GM19193 (cell line): ENCODE data around the gene BMP2.

Experiments used
- POLR2A ChIP-seq: IDR thresholded peaks from 4 replicates; pipeline ENCODE4 v1.6.1; 2011; ENCODE audit not compliant: insufficient read depth, insufficient read length; ENCODE audit errors: extremely low read depth

Gene BMP2

DNA sequence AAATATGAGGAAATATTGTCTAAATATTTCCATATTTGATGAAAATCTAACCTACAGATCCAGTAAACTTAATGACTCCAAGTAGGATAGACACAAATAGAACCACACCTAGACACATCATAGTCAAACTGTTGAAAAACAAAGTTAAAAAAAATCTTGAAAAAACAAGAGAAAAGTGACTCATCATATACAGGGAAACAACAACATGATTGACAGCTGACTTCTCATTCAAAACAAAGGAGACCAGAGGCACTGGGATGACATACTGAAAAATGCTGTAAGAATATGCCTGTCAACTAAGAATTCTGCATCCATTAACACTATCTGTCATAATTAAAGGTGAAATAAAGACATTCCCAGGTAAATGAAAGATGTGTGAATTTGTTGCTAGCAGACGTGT lies 38.8 kb downstream of the BMP2 start:
- no peak for TF ChIP-seq POLR2A

DNA sequence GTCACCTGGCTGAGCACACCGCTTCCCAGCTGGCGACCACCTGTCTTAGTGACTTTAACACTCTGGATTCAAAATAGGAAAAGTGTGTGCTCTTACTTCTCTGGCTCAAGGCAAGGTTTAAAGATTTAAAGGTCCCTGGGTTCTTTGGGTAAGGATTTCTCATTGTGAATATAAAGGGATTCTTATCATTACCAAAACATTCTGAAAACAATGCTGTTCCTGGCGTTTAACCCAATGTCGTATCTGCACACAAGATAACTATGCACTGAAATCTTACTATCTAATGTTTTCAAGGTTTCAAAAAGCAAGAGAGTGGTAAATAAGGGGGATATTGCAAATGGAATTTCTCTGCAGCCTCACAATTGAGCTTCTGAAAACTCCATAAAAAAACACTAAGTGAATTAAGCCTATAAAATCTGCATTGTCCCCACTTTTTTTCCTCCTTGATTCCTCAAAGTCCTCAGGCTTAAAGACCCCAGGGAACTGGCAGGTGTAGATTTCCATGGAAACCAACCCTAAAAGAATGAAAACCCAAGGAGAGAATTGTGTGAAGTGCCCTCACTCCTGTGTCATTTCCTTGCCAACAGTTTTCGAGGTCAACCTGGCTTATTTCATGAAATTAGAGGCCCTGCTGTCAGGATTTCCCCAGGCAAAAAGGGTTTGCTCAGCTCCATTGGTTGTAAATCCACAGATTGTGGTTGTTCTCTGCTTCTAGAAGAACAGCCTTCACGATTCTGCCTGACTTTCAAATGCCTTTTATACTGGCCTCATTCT lies 44.0 kb downstream of the BMP2 start:
- no peak for TF ChIP-seq POLR2A

DNA sequence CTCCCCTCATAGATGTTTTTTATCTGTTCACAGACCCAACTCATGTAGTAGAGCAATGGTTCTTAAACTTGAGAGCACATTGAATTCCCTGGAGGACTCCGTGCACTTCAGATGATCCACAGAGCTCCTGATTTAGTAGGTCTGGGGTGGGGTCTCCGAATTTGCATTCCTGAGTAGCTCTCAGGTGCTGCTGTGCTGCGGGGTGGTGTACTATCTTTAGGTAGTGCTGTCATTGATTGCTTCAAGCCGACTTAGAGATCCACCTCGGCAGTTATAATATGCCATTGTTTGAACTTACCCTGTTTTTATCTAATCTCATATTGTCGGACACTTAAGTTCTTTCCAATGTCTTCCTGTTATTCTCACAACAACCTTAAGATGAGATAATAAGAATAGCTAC lies 45.0 kb downstream of the BMP2 start:
- no peak for TF ChIP-seq POLR2A

DNA sequence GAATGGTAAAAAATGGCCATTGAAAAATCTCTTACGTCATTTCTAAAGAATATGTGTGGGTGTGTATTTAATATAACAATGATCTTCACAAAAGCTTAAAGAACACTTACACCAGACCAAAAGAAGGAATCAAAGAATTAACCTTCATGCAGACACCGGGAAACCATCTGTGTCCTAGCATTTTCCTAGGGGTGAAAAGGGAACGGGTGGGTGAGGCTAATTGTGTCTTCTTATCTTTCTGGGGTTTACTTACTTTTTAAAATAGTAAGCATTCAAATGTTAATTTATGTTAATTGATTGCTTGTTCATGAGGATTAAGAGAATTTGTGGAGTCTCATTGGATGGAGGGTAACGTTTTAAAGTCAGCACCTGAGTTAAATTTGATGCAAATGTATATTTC lies 47.5 kb downstream of the BMP2 start:
- TF ChIP-seq POLR2A = no peak

DNA sequence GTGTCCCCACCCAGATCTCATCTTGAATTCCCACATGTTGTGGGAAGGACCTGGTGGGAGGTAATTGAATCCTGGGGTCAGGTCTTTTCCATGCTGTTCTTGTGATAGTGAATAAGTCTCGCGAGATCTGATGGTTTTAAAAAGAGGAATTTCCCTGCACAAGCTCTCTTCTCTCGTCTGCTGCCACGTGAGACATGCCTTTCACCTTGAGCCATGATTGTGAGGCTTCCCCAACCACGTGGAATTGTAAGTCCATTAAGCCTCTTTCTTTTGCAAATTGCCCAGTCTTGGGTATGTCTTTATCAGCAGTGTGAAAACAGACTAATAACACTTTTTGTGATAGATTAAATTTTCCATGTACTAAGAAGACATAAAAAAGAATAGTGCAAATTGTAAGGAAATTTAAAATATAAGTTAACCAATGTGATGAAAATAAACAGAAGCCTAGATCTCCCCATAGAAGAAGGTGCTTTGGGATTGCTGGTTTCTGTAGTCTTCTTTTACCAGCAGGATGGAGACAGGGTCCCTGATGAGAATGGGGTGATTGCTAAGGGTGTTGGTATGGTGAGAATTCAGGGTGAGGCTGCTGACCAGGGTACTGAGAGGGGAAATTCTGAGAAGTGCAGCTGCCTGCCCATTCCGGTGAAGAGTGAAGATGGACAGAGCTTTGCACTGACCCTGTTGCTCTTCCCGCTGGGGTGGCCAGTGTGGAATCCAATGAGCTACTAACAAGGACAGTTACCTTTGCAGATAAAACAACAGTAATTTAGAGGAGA lies 50.7 kb downstream of the BMP2 start:
- no peak for TF ChIP-seq POLR2A

DNA sequence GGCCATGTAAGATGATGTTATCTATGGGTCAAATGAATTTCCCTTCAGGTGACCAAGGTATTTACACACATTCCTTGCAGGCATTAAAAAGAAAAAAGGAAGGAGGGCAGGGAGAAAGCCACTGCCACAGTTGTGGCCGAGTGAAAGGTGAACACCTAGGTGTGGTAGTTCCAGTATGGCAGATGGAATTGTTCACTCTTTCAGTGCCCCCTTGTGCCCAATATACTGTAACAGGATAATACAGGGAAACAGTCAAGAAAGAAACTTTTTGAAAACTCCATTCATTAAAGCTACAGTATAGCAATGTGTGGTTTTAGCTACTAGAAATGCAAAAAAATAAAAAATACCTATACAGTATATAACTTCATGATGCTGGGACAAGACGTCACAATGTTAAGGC lies 52.1 kb downstream of the BMP2 start:
- TF ChIP-seq POLR2A = no peak

DNA sequence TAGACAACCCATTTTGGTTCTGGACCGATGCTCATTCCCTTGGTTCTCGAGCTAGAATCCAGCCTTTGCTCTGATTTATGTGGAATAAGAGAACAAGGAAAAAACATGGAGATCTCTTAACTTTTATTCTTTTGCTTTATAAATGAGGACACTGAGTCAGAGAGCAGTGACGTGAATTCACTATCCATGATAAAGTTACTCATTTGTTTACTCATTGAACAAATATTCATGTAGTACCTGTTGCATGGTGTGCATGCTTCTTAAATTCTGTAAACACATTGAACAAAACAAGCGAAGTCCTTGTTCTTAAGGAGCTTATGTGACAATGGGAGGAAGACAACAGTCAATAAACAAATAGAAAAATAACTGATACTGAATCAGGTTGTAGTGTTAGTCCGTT lies 56.9 kb downstream of the BMP2 start:
- TF ChIP-seq POLR2A = no peak

DNA sequence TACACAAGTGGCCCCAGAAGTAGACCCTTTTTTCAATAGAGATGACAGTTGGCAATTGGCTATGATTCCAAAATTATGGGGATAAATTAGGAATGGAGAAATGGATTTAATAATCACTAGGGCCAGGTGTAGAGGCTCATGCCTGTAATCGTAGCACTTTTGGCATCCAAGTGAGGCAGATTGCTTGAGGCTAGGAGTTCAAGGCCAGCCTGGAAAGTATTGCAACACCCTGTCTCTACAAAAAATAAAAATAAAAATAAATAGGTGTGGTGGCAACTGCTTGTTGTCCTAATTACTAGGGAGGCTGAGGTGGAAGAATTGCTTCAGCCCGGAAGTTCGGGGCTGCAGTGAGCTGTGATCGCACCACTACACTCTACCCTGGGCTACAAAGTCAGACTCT lies 60.0 kb downstream of the BMP2 start:
- TF ChIP-seq POLR2A = no peak

DNA sequence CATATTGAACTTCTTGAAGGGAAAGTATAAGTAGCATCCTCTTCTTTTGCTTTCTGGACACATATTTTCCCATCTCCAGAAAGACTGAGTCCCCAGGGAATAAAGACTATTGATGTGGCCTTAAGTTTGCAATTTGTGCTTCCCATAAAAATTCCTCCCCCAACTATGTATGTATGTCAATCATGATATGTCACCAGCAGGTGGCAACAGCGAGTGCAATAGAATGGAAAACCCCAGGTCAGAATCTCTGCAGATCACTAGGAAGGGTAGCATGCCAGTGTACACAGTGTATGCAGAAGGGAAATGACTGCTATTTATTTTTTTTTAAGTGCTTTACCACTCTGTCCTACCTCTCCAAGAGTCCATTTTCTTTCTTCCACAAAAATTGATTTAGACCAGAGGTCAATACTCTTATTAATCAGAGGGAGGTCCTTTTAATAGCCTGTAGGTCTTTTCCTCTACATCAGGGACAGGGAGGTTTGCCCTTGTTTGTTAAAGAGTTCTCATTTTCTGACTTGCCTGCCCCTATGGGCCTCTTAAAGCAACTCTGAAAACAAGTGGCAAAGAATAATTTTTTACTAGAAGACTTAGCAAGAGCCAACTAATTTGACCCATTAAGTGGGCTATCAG lies 61.4 kb downstream of the BMP2 start:
- no peak for TF ChIP-seq POLR2A

DNA sequence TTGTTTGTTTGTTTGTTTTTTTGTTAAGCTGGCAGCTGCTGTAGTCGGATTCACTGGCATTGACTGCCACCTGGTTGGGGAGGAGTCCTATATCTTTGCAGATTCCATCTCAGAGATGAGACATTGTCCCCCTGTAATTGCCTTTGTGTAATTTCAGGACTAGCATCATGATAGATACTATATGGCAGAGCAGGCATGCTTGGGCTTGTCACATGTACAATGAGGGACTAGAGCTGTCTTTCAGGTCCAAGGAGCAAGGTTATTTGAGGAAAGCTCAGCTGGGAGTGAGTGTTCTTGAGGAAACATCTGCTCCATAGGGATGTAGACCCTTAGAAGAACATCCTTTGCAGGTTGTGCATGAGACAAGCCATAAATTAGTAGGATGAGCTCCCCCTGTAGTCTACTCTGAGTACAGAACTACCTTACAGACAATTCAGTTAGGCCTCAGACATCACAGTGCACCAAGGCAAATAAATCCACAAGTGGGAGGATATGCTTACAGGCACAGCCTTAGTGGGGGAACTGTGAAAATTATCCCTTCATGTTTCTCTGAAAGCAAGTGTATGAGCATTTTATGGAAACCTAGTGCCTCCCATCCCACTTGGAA lies 62.1 kb downstream of the BMP2 start:
- TF ChIP-seq POLR2A = no peak
